IPS DF 6.9 (cell line): Measurements from ENCODE around the gene RBM26.

Experiments
- DNase-seq: peaks from one replicate; pipeline ENCODE4 v3.0.0-alpha.2; 2013; ENCODE audit warnings: low read depth, low spot score
- H3K27ac ChIP-seq: one replicate; pipeline ENCODE4 v1.5.1; 2013; ENCODE audit warnings: low read length, control low read depth
- H3K27me3 ChIP-seq: 2 replicates; pipeline ENCODE4 v1.6.1; 2013; ENCODE audit warnings: mild to moderate bottlenecking, low read length; ENCODE audit not compliant: control insufficient read depth, insufficient read depth
- H3K36me3 ChIP-seq: 2 replicates; pipeline ENCODE4 v1.6.1; 2013; ENCODE audit warnings: low read length; ENCODE audit not compliant: control insufficient read depth, insufficient read depth
- H3K4me1 ChIP-seq: 2 replicates; pipeline ENCODE4 v1.6.1; 2013; ENCODE audit warnings: low read length; ENCODE audit not compliant: control insufficient read depth, insufficient read depth
- H3K4me3 ChIP-seq: 2 replicates; pipeline ENCODE4 v1.5.1; 2013; ENCODE audit warnings: mild to moderate bottlenecking, low read length
- H3K9me3 ChIP-seq: 2 replicates; pipeline ENCODE4 v1.6.1; 2013; ENCODE audit warnings: low read length, inconsistent platforms; ENCODE audit not compliant: control insufficient read depth, insufficient read depth
- WGBS: extraction: QIAGEN DNeasy Blood & Tissue Kit; methylation state at CpG from one replicate; pipeline ENCODE4 v1.1.7; 2013; ENCODE audit warnings: mixed read lengths, missing lambda C conversion rate; ENCODE audit not compliant: insufficient read length, insufficient coverage; 5-methylcytosine and 5-hydroxymethylcytosine counted together

The RBM26 gene

GRCh38 chr13:79389026-79389425 is 17.0 kb downstream of the RBM26 start:
- no peak for DNase-seq
- no CpG with 5 or more reads among the region's 1 CpG for WGBS
- Histone ChIP-seq H3K27ac (no peak overlapping the region), H3K4me3 (no peak overlapping the region), H3K36me3 (no peaks in the 10 kb centered on the region), H3K4me1 (no peaks in the 10 kb centered on the region; the same call in 1 of the 2 replicates), H3K9me3 (no peaks in the 10 kb centered on the region), H3K27me3 (no peaks in the 10 kb centered on the region)

- Histone ChIP-seq H3K36me3 (no peaks in the 10 kb centered on the region), H3K27me3 (no peaks in the 10 kb centered on the region), H3K9me3 (no peaks in the 10 kb centered on the region), H3K27ac (no peak overlapping the region), H3K4me3 (no peak overlapping the region), H3K4me1 (no peaks in the 10 kb centered on the region; the same call in 1 of the 2 replicates)
- no CpG with 5 or more reads among the region's 4 CpGs for WGBS
- no peak for DNase-seq
These were observed 18.2 kb downstream of the RBM26 start for GRCh38 chr13:79387853-79388252.

- no CpG with 5 or more reads among the region's 1 CpG for WGBS
- no peaks in the 10 kb centered on the region for H3K27me3 ChIP-seq
- H3K4me3 ChIP-seq: no peak overlapping the region
- DNase-seq: no peak
- no peak overlapping the region for H3K27ac ChIP-seq
- no peaks in the 10 kb centered on the region for H3K9me3 ChIP-seq
- no peaks in the 10 kb centered on the region for H3K36me3 ChIP-seq
- no peaks in the 10 kb centered on the region; the same call in 1 of the 2 replicates for H3K4me1 ChIP-seq
These were observed 19.8 kb downstream of the RBM26 start for GRCh38 chr13:79386125-79386826.

- no peaks in the 10 kb centered on the region for H3K27me3 ChIP-seq
- no peaks in the 10 kb centered on the region; the same call in 1 of the 2 replicates for H3K4me1 ChIP-seq
- no peaks in the 10 kb centered on the region for H3K9me3 ChIP-seq
- H3K4me3 ChIP-seq: no peak overlapping the region
- WGBS: no CpG with 5 or more reads among the region's 1 CpG
- no peaks in the 10 kb centered on the region for H3K36me3 ChIP-seq
- no peak for DNase-seq
- H3K27ac ChIP-seq: no peak overlapping the region
These were observed 20.4 kb downstream of the RBM26 start for GRCh38 chr13:79385694-79386093.

GRCh38 chr13:79384022-79384610 is 21.9 kb downstream of the RBM26 start:
- no peak overlapping the region for H3K4me3 ChIP-seq
- H3K4me1 ChIP-seq: no peaks in the 10 kb centered on the region; the same call in 1 of the 2 replicates
- WGBS: no CpG with 5 or more reads among the region's 5 CpGs
- H3K27me3 ChIP-seq: no peaks in the 10 kb centered on the region
- H3K36me3 ChIP-seq: no peaks in the 10 kb centered on the region
- H3K9me3 ChIP-seq: no peaks in the 10 kb centered on the region
- H3K27ac ChIP-seq: no peak overlapping the region
- DNase-seq: no peak

GRCh38 chr13:79382545-79383275 is 23.3 kb downstream of the RBM26 start:
- Histone ChIP-seq H3K9me3 (no peaks in the 10 kb centered on the region), H3K27me3 (no peaks in the 10 kb centered on the region), H3K27ac (no peak overlapping the region), H3K4me1 (no peaks in the 10 kb centered on the region; the same call in 1 of the 2 replicates), H3K36me3 (no peaks in the 10 kb centered on the region), H3K4me3 (no peak overlapping the region)
- DNase-seq: no peak
- WGBS: no CpG with 5 or more reads among the region's 1 CpG

- Histone ChIP-seq H3K4me1 (no peaks in the 10 kb centered on the region; the same call in 1 of the 2 replicates), H3K27me3 (no peaks in the 10 kb centered on the region), H3K27ac (no peak overlapping the region), H3K36me3 (peaks cover 2% of the 10 kb centered on the region; the same call in 1 of the 2 replicates), H3K9me3 (no peaks in the 10 kb centered on the region), H3K4me3 (no peak overlapping the region)
- no CpG with 5 or more reads among the region's 1 CpG for WGBS
- no peak for DNase-seq
These were observed 25.1 kb downstream of the RBM26 start for GRCh38 chr13:79380997-79381396.

GRCh38 chr13:79379274-79379673 is 26.8 kb downstream of the RBM26 start:
- Histone ChIP-seq H3K4me3 (no peak overlapping the region), H3K9me3 (no peaks in the 10 kb centered on the region), H3K27ac (no peak overlapping the region), H3K36me3 (peaks cover 2% of the 10 kb centered on the region; the same call in 1 of the 2 replicates), H3K27me3 (no peaks in the 10 kb centered on the region), H3K4me1 (no peaks in the 10 kb centered on the region; the same call in 1 of the 2 replicates)
- DNase-seq: no peak
- WGBS: no CpG with 5 or more reads among the region's 5 CpGs

- Histone ChIP-seq H3K4me1 (no peaks in the 10 kb centered on the region), H3K27me3 (no peaks in the 10 kb centered on the region), H3K27ac (no peak overlapping the region), H3K9me3 (no peaks in the 10 kb centered on the region), H3K36me3 (peaks cover 2% of the 10 kb centered on the region; the same call in 1 of the 2 replicates), H3K4me3 (no peak overlapping the region)
- no CpG with 5 or more reads among the region's 3 CpGs for WGBS
- DNase-seq: no peak
These were observed 29.2 kb downstream of the RBM26 start for GRCh38 chr13:79376843-79377242.

- H3K9me3 ChIP-seq: no peaks in the 10 kb centered on the region
- H3K4me3 ChIP-seq: no peak overlapping the region
- no peaks in the 10 kb centered on the region for H3K4me1 ChIP-seq
- no CpG with 5 or more reads among the region's 6 CpGs for WGBS
- no peak overlapping the region for H3K27ac ChIP-seq
- no peak for DNase-seq
- H3K36me3 ChIP-seq: peaks cover 2% of the 10 kb centered on the region; the same call in 1 of the 2 replicates
- H3K27me3 ChIP-seq: no peaks in the 10 kb centered on the region
These were observed 31.5 kb downstream of the RBM26 start for GRCh38 chr13:79374578-79374977.
